SU-DHL-6 (cell line): ENCODE data around the gene ARHGAP22.

Experiments
- EZH2phosphoT487 ChIP-seq: fragments of 200-600 bp; sonication (generic), shearing (Covaris generic); conservative IDR thresholded peaks from 2 replicates; pipeline ENCODE4 v1.6.1; 2018; ENCODE audit warnings: mild to moderate bottlenecking, antibody characterized with exemption, low read length, moderate library complexity, mixed read lengths
- TF ChIP-seq, protein P1 (sequence below): fragments of 200-600 bp; sonication (generic); IDR thresholded peaks from one replicate; pipeline ENCODE4 v1.5.1; 2017; ENCODE audit warnings: antibody characterized with exemption, mild to moderate bottlenecking, low read length, moderate library complexity; ENCODE audit not compliant: insufficient read depth, poor library complexity, severe bottlenecking

DNA sequence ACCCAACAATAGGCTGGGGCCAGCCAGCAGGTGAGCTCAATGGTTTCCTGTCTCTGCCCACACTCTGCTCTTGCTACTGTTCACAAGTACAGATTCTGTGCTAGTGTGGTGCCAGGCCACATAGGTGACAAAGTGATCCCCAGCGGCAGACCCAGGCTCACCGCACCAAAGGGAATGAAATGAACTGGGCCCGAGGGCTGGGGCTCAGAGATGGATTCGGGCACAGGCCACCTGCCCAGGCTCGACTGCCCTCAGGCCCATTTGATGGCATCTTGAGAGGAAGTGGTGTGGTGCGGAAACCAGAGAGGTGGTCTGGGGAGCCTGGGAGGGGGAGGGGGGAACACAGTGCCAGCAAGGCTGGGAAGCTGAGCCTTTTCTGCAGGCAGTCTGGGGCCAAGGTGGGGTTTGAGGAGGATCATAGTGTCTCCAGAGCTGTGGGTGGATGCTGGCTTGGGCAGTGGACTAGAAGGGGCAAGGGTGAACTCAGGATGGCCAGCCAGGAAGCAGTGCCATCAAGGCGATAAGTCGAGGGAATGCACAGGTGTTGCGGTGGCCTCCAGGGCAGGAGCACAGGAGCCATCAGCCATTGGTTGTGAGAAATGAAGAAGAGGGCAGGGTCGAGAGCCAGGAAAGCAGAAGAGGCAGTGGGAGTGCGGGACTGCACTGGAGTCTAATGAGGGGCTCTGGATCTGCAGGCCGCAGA is 85.2 kb downstream of the ARHGAP22 start:
- TF ChIP-seq, protein P1, sequence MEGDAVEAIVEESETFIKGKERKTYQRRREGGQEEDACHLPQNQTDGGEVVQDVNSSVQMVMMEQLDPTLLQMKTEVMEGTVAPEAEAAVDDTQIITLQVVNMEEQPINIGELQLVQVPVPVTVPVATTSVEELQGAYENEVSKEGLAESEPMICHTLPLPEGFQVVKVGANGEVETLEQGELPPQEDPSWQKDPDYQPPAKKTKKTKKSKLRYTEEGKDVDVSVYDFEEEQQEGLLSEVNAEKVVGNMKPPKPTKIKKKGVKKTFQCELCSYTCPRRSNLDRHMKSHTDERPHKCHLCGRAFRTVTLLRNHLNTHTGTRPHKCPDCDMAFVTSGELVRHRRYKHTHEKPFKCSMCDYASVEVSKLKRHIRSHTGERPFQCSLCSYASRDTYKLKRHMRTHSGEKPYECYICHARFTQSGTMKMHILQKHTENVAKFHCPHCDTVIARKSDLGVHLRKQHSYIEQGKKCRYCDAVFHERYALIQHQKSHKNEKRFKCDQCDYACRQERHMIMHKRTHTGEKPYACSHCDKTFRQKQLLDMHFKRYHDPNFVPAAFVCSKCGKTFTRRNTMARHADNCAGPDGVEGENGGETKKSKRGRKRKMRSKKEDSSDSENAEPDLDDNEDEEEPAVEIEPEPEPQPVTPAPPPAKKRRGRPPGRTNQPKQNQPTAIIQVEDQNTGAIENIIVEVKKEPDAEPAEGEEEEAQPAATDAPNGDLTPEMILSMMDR, result no peak
- no peak for TF ChIP-seq EZH2phosphoT487
